ENCODE results near the gene CRIP2. TPM values are rescaled to one million over a fixed set of nuclear protein-coding genes. Genes with fewer than 3 reads are reported as not detected.

Gene CRIP2
- total and polyA plus RNA-seq, 10 of the 15 experiments (the other 5 are each of a cell fraction or from before 2014, with no cell fraction given), result 0.04 to 0.62 (median 0.37) TPM; not detected in 5

GRCh38 chr14:105467942-105468471 lies 6.6 kb upstream of the CRIP2 start:
- Histone ChIP-seq H3K4me2 (ENCODE audit: control insufficient read depth, insufficient read depth) (no peak overlapping the region), H3K4me1 (ENCODE audit: control insufficient read depth, insufficient read depth, low read length) (no peaks in the 10 kb centered on the region), H3K79me2 (ENCODE audit: control insufficient read depth, insufficient read depth, low read length) (no peaks in the 10 kb centered on the region), H3K4me3 (no peak overlapping the region), H3K9ac (ENCODE audit: control insufficient read depth, insufficient read depth, low read length) (no peak overlapping the region), H2AFZ (ENCODE audit: control insufficient read depth, low read depth, low read length) (no peak overlapping the region), H3K27me3 (replicated peaks in 1 of 2; ENCODE audit: control insufficient read depth in 2 of 2, insufficient read depth in 2 of 2, low read length in 1 of 2) (no peaks in the 10 kb centered on the region; a peak in 1 of 4 replicates), H3K9me3 (replicated peaks; ENCODE audit: control insufficient read depth, insufficient read depth, low read length) (no peaks in the 10 kb centered on the region), H4K20me1 (ENCODE audit: control insufficient read depth, insufficient read depth) (no peaks in the 10 kb centered on the region), H3K36me3 (ENCODE audit: control insufficient read depth in 2 of 2, insufficient read depth in 2 of 2, low read length in 1 of 2) (peaks cover 0 to 20% of the 10 kb centered on the region in 2 experiments; a peak in 3 of 4 replicates), H3K27ac (ENCODE audit: control insufficient read depth, insufficient read depth) (no peak overlapping the region)
- ChIA-PET CTCF (no interaction called here), POLR2A (no interaction called here), SMC1A (ENCODE audit: uncharacterized antibody, unreplicated experiment) (no interaction called here), RAD21 (ENCODE audit: unreplicated experiment) (no interaction called here)
- FAIRE-seq (no peak), ATAC-seq (no peak), DNase-seq (ENCODE audit: low read depth, low spot score) (no peak)
- in situ Hi-C loops (cut with MboI), result no loop called here
- intact Hi-C loops (cut with micrococcal nuclease; ENCODE audit: unreplicated experiment), result no loop called here
- TSS peak; percentile 53 for BruUV-seq (replicated peaks)
- TF ChIP-seq HDGF (IDR thresholded peaks at IDR 0.05) (no peak), EZH2 (IDR thresholded peaks at IDR 0.05; ENCODE audit: borderline replicate concordance, control insufficient read depth, low read depth, low read length) (no peak), STAT1 (conservative IDR thresholded peaks at IDR 0.05) (no peak), IKZF2 (IDR thresholded peaks at IDR 0.05) (no peak), CHD1 (IDR thresholded peaks at IDR 0.05; ENCODE audit: low read depth, low read length) (no peak), BACH1 (IDR thresholded peaks at IDR 0.05; ENCODE audit: borderline replicate concordance) (no peak), E4F1 (IDR thresholded peaks at IDR 0.05; ENCODE audit: borderline replicate concordance, partially characterized antibody) (no peak), ZNF687 (IDR thresholded peaks at IDR 0.05) (no peak), HSF1 (IDR thresholded peaks at IDR 0.05; ENCODE audit: low read depth, low read length) (no peak), RCOR1 (conservative IDR thresholded peaks at IDR 0.05; ENCODE audit: low read depth, low read length) (no peak), SIX5 (IDR thresholded peaks at IDR 0.05; ENCODE audit: low read depth, low read length, severe bottlenecking) (no peak), CHD2 (IDR thresholded peaks at IDR 0.05; ENCODE audit: borderline replicate concordance, low read depth, low read length) (no peak), IRF5 (IDR thresholded peaks at IDR 0.05; ENCODE audit: borderline replicate concordance) (no peak), PAX8 (IDR thresholded peaks at IDR 0.05) (no peak), SRF (IDR thresholded peaks at IDR 0.05; ENCODE audit: low read depth in 2 of 2, low read length in 2 of 2) (no peak)
- WGBS (ENCODE audit: insufficient coverage, insufficient replicate concordance, low lambda C conversion rate, missing lambda C conversion rate), result 94% methylated on average over 22 of the region's 22 CpGs
